Inflammatory macrophage (primary cell): Measurements from ENCODE around the gene RALGPS1.

Experiments used
- DNase-seq, 2 donors: peaks; one replicate each; pipeline ENCODE4 v3.0.0-alpha.2; 2020 to 2022

The RALGPS1 gene

GRCh38 chr9:127027694-127028093, 113.1 kb downstream of the RALGPS1 start:
- DNase-seq: no peak

GRCh38 chr9:127029548-127029947, 115.0 kb downstream of the RALGPS1 start:
- DNase-seq: no peak

- no peak for DNase-seq
These were observed 116.5 kb downstream of the RALGPS1 start for GRCh38 chr9:127030814-127031740.

GRCh38 chr9:127032256-127032655, 117.7 kb downstream of the RALGPS1 start:
- DNase-seq: no peak

GRCh38 chr9:127033061-127033460, 118.5 kb downstream of the RALGPS1 start:
- DNase-seq: no peak

- DNase-seq: no peak
These were observed 119.2 kb downstream of the RALGPS1 start for GRCh38 chr9:127033789-127034188.

- DNase-seq: no peak
These were observed 120.1 kb downstream of the RALGPS1 start for GRCh38 chr9:127034691-127035090.

- no peak for DNase-seq
These were observed 120.8 kb downstream of the RALGPS1 start for GRCh38 chr9:127035423-127035822.

GRCh38 chr9:127035948-127036347, 121.4 kb downstream of the RALGPS1 start:
- no peak for DNase-seq

GRCh38 chr9:127036437-127036836, 121.9 kb downstream of the RALGPS1 start:
- no peak for DNase-seq

GRCh38 chr9:127038531-127038930, 123.9 kb downstream of the RALGPS1 start:
- DNase-seq: no peak

- DNase-seq: no peak
These were observed 124.9 kb downstream of the RALGPS1 start for GRCh38 chr9:127039492-127039891.

GRCh38 chr9:127045148-127045547, 130.6 kb downstream of the RALGPS1 start:
- no peak for DNase-seq

- DNase-seq: no peak
These were observed 133.4 kb downstream of the RALGPS1 start for GRCh38 chr9:127047971-127048370.

- DNase-seq: peak; percentile 80 to 83
These were observed 134.5 kb downstream of the RALGPS1 start for GRCh38 chr9:127049044-127049443.

- DNase-seq: no peak
These were observed 135.0 kb downstream of the RALGPS1 start for GRCh38 chr9:127049581-127049980.

- DNase-seq: no peak
These were observed 135.6 kb downstream of the RALGPS1 start for GRCh38 chr9:127050152-127050551.

GRCh38 chr9:127050591-127051001, 136.0 kb downstream of the RALGPS1 start:
- DNase-seq: peak; percentile 17 to 43

GRCh38 chr9:127051881-127052595, 137.5 kb downstream of the RALGPS1 start:
- DNase-seq: no peak

- no peak for DNase-seq
These were observed 138.7 kb downstream of the RALGPS1 start for GRCh38 chr9:127053057-127053821.

GRCh38 chr9:127053960-127054359, 139.4 kb downstream of the RALGPS1 start:
- no peak for DNase-seq

- DNase-seq: no peak
These were observed 141.3 kb downstream of the RALGPS1 start for GRCh38 chr9:127055745-127056402.
